Activated CD4-positive, CD25-positive, alpha-beta regulatory T cell treated with anti-CD3 and anti-CD28 coated beads, Interleukin-2, amount 50 U/mL, for 16 hours (primary cell): ENCODE measurements around the gene ANTXRL.
"Not testable (repeated sequence)": the region's sequence is repeated elsewhere in the genome, so short reads cannot be mapped to it uniquely, and the experiment has no call there.

Experiments
- DNase-seq: peaks from one replicate; pipeline ENCODE4 v3.0.0-alpha.2; 2020; ENCODE audit warnings: low read depth, low spot score

Gene ANTXRL

DNA sequence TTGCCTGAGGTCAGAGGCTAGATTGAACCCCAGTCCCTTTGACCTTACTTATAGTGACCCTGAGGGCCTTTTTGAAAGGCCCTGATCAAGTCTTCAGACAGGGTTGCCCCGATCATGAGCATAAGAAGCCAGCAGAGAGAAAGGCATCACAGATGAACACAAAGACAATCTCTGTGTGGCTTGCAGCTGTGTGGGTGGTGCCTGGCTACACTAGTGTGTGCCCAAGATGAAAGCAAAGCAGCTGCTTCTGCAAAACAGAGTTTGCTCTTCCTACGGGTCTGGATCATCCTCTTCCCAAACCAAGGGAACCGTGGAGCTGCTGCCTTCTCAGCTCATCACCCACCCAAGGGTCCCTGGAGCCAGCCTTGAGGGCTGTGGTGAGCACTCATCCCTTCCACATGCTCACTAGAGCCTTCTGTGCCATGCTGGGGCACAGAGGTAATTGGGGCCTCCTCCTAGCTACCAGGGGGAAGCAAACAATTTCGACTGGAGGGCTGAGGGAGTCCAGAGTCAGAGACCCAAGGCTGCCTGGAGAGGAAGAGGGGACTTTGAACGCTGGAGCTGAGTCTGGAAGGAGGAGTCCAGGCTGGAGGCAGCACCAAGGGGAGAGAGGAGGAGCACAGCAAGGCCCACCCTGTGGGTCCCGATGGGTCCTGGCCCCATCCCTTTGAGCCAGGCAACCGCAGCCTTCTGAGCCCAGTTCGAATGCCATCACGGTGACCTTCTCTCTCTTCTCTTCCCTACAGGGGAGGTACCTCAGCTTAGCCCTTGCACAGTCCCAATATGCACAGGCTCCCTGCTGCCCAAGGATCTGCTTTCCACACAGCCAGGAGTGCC is 42.3 kb downstream of the ANTXRL start:
- no peak for DNase-seq

DNA sequence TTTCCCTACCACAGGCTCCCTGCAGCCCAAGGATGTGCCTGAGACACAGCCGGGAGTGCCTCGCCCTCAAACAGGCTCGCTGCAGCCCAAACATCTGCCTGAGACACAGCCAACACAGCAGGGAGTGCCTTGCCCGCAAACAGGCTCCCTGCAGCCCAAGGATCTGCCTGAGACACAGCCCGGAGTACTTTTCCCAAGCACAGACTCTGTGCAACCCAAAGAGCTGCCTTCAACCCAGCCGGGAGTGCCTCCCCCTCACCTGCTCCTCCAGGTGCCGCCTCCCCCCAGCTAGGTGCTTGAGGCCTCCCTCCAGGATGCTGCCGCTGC is 42.9 kb downstream of the ANTXRL start:
- DNase-seq = no peak

DNA sequence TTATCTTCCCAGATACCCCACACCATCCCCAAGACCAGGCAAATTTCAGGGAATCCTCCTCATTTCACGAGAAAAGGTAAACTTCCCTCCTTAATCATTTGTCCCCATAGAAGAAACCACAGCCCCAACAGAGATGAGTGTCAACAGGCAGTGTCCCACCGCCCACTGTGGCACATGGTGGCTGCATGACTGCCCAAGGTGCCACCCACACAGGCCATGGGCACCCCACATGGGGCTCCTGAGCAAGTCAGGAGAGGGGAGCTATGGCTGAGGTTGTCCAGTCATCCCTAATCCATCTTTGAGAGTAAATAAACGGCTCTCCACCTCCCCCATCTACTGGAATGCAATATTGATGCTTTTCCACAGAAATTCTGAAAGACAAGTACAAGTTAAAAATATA is 44.1 kb downstream of the ANTXRL start:
- no peak for DNase-seq

DNA sequence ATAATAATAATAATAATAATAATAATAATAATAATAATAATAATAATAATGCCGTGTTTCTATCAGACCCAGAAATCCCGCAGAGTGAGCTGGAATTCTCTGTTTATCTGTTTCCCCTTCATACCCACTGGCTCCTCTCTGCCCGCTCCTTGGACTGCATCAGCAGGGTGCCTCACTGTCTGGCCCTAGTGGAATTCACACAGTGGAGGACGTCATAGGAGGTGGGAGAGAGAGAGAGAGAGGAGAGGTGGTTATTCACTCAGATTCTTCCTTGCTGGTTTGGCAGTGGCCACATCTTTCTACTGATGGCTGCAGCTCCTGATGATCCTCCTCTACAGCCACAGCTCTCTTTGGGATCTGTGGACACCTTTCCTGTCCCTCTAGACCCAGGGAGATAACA is 78.7 kb downstream of the ANTXRL start:
- not testable (repeated sequence) for DNase-seq

DNA sequence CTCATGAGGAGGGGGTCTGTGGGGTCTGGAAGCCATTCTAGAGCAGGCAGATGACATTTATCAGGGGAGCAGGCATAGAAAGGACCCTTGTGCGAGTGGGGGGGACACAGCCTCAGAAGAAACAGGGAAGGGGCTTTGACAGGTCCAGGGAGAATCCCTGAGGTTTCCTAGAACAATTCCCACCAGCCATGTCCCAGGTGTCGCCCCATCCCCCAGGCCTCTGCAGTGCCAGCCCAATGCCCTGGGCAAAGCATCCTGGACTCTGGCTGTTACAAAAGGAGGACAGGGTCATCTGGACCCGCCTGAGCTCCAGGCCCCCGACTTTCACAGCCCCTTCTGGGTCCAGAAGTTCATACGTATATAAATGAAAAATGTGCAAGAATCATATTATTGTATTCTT is 80.4 kb downstream of the ANTXRL start:
- not testable (repeated sequence) for DNase-seq

DNA sequence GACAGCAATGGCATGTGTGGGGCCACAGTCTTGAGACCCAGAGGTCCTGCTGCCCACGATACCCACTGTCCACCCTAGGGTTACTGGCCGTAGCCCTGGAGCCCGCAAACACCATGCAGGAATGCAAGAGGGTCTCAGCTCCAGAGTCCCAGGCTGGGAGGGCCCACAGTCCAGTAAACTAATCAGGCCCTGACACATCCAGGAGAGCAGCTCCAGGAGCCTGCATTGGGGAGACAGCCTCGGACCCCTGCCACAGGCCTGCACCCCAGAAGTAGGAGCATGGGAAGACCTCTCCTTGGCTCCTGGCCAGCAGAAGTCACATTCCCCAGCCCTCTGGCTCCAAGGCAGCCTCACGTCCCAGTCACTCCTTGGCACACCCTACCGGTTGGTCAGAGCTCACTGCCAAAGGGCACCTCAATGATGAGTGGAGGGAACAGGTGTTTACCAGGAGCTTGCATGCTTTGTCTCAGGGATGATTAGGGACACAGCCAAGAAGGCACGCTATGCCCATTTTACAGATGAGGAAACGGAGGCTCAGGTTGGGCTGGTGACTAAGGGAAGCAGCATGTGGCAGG is 81.0 kb downstream of the ANTXRL start:
- DNase-seq = not testable (repeated sequence)

DNA sequence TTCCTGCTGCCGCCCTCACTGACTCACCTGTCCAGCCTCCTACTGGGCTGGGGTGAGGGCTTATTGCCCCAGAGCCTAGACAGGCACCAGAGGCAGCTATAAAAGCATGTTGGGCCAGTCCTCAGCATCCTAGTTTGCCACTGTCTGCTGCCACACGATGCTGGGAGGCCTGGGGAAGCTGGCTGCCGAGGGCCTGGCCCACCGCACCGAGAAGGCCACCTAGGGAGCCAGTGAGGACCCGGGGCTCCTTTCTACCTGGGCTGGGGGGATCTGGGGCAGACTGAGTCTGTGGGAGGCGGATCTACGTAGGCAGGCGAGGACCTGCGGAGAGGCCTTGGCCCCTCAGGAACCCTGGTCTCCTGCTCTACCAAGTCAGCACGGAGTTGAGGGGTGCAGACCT is 82.2 kb downstream of the ANTXRL start:
- not testable (repeated sequence) for DNase-seq

DNA sequence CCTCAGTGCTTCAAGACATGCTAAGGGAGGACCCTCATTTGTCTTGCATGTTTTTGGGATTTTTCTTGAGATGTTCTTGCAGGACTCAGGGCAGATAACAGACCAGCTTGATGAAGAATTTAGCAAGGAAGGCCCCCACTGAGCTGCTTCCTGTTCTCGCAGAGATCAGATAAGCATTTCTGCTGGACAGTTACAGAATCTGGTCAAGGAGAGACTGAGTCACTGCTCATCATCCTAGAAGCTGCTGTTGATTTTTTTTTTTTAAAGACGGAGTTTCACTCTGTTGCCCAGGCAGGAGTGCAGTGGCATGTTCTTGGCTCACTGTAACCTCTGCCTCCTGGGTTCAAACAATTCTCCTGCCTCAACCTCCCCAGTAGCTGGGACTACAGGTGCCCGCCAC is 87.6 kb downstream of the ANTXRL start:
- DNase-seq = not testable (repeated sequence)

DNA sequence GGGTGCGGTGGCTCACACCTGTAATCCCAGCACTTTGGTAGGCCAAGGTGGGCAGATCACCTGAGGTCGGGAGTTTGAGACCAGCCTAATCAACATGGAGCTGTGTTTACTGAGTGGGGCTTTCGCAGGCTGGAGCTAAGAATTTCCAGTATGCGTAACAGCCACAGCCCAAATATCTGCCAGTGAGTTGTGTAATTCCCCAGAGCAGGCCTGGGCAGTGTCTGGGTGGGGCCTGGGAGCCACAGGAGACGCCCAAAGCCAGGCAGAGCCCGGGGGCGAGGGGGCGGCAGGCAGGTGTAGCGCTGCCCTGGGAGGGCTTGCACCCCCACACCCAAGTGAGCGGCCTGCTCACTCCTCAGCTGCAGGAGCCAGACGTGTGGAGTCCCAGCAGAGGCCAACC is 88.6 kb downstream of the ANTXRL start, which contains the start of gene ANXA8L1:
Gene ANXA8L1 (plus strand): TSS at position 371 of the 400 bp plus-strand sequence. CDS start 76 bp downstream, outside the sequence.
- not testable (repeated sequence) for DNase-seq

DNA sequence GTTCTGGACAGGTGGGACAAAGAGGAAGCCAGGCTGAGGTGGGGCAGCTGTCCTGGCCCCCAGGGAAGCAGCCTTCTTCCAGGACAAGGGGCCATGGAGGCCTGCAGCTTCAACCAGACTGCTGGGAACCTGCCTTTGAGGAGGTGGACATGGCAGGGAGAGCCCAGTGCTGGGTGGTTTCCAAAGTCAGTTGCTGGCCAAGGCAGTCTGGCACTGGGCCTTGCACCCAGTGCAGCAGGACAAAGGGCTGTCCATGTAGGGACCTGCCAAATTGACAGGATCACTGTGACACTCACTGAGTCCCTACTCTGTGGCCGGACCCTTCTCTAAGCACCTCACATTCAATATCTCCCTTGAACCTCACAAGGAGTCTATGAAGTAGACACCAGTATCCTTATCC is 90.2 kb downstream of the ANTXRL start:
- not testable (repeated sequence) for DNase-seq

- not testable (repeated sequence) for DNase-seq
These were observed 90.9 kb downstream of the ANTXRL start for GRCh38 chr10:46377651-46378050.

- DNase-seq = not testable (repeated sequence)
These were observed 91.3 kb downstream of the ANTXRL start for GRCh38 chr10:46378108-46378507.

- DNase-seq = not testable (repeated sequence)
These were observed 92.5 kb downstream of the ANTXRL start for GRCh38 chr10:46379233-46379848.
